GM19438 (cell line): ENCODE data around the gene ACACB.

Experiments used
- ATAC-seq: cut with Tn5 transposase; IDR thresholded peaks from one replicate; pipeline ENCODE4 v1.9.1; 2021; ENCODE audit warnings: low read depth; ENCODE audit not compliant: unreplicated experiment

ACACB gene

DNA sequence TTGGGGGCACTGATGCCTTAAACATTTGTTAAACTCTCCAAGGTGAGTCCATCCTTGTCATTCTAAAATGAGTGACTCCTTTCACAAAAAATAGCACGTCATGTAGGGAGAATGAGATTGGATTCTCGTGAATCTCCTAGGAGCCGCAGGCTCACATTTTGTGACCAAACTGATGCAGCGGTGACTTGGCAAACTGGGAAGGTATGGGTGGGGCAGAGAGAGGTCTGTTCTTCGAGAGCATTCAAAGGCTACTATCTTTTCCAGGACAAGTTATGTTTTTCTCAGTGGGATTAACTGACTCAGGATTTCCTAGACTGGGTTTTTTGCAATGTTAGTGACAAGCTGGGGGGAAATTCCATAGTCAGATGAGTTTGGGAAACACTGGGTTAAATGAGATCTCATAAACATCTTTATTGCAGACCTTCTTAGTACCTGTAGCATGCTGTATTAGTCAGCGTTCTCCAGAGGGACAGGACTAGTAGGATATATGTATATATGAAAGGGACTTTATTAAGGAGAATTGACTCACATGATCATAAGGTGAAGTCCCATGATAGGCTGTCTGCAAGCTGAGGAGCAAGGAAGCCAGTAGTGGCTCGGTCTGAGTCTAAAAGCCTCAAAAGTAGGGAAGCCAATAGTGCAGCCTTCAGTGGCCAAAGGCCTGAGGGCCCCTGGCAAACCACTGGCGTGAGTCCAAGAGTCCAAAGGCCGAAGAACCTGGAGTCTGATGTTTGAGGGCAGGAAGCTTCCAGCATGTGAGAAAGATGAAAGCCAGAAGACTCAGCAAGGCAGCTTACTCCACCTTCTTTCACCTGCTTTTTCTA lies 131.7 kb downstream of the ACACB start:
- no peak for ATAC-seq

DNA sequence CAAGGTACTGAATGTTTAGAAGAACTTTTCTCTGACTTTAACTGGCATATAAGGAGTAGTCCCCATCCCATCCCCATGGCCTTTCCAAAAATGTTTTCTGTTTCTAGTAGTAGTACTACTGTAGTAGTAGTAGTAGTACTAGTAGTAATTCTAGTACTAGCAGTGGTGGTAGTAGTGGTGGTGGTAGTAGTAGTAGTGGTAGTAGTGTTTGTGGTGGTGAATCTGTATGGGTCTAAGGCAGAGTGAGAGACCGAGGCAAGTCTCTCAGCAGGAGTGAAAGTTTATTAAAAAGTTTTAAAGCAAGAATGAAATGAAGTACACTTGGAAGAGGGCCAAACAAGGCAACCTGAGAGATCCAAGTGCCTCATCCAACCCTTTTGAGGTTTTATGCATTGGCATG lies 134.1 kb downstream of the ACACB start:
- no peak for ATAC-seq

DNA sequence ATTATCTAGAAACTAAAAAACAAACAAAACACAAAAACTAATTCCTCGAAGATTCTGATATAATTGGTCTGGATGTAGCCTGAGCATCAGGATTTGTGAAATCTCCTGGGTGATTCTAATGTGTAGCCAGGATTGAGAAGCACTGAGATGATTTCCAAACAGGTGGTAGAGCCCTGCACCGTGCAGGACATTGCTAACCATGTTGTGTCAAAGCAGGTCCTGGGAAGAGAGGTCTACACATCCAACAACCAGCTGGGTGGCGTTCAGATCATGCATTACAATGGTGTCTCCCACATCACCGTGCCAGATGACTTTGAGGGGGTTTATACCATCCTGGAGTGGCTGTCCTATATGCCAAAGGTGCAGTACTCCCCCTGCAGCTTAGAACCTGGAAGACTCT lies 136.4 kb downstream of the ACACB start:
- no peak for ATAC-seq

DNA sequence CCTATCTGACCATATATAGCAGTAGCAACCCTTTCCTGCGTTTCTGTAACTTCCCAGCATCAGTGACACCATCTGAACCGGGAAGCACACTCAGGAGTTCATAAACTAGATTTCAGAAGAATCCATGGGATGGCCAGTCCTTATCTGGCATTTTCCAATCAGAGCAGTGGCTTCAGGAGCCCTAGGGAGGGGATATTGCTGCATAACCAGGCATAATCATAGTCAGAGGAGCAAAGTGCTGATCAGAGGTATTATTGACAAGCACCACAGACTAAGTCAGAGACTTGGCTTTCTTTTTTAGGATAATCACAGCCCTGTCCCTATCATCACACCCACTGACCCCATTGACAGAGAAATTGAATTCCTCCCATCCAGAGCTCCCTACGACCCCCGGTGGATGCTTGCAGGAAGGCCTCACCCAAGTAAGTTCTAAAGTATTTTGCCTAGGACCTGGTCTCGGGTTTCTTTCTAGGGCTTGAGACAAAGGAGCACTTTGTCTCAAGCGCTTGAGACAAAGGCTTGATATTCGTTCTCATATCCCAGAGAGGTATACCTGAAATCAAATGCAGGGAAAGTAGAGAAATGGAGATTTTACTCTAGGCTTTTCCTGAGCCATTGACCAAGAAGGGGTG lies 137.6 kb downstream of the ACACB start:
- no peak for ATAC-seq

DNA sequence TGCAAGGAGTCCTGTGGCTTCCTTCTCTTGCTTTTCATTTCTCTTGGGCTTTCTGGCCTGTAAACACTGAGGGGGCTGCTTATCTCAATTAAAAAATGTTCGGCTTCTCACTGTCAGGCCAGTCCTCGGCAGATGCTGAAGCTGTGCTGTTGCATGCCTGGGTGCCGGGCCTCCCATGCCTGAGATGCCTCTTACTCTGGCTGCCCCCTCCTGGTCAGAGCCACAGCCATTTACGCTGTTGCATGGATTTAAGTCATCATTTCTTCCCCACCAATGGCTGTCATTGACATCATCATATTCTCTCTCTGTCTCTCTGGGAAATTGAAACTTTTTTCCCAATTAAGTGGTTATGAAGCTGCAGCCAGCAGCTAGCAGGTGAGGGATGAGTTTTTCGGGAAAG lies 139.0 kb downstream of the ACACB start:
- ATAC-seq, result no peak

DNA sequence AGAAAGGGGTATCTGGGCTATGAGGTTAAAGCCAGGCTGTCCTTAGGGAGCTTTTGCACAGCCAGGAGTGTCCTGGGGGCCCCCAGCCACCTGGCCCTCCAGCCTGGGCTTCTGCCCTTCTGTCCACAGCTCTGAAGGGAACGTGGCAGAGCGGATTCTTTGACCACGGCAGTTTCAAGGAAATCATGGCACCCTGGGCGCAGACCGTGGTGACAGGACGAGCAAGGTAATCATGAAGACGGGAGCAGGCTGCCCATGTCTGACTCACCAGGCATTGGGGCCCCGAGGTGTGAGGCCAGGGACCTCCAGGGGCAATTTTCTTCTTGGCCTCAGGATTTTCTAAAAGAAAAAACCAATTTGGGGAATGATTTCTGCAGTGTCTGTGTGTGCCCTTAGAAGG lies 139.6 kb downstream of the ACACB start:
- ATAC-seq, result no peak

DNA sequence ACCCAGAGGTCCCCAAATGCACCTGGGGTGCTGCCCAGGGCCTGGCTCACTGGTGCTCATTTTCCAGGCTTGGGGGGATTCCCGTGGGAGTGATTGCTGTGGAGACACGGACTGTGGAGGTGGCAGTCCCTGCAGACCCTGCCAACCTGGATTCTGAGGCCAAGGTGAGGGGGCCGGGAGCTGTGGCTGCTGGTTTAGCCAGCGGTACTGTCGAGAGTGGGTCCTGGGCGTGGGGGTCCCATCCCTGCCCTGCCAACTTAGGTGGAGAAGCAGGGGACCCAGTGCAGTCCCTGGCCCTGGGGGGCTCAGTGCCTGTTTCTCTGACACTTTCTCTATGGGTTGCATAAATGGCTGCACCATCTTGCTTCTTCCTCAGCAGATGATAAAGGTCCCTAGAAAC lies 141.8 kb downstream of the ACACB start:
- no peak for ATAC-seq

DNA sequence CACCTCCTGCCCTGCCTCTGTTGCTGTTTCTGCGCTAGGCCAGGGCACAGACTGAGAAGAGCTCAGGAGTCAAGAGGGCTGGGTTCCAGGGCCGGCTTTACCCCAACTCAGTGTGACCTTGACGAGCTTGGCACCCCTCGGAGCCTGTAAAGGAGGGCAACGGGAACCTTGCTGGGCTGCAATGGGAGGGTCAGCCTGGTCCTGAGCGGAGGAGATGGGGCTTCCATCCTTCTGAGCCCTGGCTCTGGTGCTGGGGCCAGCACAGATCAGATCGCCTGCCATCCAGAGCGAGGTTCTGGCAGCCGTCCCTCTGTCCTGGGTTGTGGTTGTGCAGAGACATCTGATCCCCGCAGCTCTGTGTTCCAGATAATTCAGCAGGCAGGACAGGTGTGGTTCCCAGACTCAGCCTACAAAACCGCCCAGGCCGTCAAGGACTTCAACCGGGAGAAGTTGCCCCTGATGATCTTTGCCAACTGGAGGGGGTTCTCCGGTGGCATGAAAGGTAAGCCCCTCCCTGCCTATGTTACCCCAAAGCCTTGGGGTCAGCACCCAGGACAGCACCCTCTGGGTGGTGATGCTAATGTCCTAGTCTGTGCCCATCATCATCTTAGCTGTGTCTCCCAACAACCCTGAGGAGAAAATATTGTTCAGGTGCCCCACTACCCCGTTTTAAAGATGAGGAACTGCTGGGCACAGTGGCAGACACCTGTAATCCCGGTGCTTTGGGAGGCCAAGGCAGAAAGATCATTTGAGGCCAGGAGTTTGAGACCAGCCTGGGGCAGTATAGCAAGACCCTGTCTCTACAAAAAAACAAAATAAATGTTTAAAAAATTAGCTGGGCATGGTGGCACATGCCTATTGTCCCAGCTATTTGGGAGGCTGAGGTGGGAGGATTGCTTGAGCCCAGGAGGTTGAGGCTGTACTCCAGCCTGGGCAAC lies 142.5 kb downstream of the ACACB start:
- no peak for ATAC-seq

DNA sequence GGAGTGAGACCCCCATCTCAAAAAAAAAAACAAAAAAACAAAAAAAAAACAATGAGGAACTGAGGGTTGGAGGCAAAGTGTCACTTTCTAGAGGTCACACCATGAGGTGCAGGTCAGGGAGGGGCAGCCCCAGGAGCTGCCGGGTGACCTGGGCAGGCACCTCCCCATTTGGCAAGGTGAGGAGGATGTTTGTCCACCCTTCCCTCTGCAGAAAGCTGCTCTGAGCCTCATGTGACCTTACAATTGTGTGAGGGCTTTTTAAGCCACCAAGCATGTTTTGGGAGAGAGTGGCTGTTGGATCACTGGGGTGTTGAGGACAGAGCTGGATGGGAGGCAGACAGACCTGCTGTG lies 143.1 kb downstream of the ACACB start:
- no peak for ATAC-seq

DNA sequence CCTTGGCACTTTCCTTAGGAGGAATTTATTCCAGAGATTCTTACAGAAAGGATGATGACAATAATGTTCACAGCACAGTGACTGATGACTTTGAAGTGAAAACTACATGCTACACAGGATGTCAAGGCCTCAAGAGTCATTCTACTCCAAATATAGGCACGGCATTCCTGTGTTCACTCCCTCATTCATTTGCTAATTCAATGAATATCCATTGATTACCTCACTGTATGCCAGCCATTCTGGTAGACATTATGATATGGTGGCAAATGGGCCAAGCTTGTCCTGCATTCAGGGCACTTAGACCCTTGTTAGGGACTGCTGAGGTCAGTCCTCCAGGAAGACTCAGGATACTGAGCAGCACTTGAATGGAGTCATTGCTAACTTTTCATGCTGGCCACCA lies 144.7 kb downstream of the ACACB start:
- ATAC-seq, result no peak

DNA sequence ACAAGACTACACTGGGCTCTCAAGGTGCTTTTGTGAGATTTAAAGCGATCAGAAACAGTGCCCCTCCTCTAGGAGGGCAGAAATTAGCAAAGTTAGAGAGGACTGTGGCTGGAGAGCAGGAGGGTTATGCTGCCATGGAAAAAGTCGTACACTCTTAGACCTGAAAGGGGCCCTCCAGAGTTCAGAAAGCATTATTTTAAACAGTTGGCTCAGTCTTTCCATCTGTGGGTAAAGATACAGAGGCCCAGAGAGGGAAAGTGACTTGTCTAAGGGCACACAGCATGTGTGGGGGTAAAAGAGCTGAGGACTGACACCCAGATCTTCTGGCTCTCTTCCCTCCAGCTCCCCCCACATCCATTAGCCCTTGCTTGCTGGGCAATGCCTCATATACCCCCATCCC lies 145.6 kb downstream of the ACACB start:
- no peak for ATAC-seq

DNA sequence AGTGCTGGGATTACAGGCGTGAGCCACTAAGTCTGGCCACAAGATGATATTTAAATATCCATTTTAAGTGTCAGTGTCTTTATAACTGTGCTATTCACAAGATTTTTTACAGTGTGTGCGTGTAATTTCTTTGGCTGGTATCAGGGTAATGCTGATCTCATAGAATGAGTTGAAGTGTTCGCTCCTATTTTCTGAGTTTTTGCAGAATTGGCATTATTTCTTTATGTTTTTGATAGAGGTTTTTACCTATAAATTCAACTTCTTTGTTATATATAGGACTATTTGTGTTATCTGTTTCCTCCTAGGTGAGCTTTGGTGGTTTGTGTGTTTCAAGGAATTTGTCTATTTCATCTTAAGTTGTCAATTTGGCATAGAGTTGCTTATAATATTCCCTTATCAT lies 147.1 kb downstream of the ACACB start:
- no peak for ATAC-seq

DNA sequence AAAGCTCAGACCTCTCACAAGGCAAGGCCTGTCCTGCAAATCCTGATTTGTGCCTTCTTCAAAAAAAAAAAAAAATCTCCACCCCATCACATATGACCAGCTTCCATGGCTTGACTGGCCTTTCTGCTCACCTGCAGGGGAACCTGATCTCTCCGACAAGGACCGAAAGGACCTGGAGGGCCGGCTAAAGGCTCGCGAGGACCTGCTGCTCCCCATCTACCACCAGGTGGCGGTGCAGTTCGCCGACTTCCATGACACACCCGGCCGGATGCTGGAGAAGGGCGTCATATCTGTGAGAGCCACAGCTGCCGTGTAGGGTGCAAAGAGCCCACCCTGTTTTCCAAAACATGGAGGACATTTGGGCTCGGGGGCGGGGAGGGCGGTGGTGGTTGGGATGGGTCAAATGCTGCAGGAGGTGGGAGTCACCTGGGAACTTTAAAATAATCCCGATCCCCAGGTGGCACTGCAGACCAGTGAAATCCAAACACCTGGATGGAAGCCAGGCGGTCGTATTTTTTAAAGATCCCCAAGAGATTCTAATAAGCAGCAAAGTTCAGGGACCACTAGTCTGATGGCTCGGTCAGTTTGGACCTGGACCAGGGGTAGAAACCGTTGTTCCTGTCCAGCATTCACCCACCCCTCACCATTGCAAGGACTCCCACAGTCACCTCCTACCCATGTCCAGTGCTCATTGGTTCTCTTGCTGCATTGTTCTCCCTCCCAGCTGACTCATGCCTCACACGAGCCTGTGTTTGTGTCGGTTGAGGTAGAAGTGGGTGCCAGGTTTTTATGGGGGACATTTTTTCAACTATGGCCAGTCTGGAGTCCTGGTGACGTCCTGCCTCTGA lies 147.9 kb downstream of the ACACB start:
- ATAC-seq, result no peak

DNA sequence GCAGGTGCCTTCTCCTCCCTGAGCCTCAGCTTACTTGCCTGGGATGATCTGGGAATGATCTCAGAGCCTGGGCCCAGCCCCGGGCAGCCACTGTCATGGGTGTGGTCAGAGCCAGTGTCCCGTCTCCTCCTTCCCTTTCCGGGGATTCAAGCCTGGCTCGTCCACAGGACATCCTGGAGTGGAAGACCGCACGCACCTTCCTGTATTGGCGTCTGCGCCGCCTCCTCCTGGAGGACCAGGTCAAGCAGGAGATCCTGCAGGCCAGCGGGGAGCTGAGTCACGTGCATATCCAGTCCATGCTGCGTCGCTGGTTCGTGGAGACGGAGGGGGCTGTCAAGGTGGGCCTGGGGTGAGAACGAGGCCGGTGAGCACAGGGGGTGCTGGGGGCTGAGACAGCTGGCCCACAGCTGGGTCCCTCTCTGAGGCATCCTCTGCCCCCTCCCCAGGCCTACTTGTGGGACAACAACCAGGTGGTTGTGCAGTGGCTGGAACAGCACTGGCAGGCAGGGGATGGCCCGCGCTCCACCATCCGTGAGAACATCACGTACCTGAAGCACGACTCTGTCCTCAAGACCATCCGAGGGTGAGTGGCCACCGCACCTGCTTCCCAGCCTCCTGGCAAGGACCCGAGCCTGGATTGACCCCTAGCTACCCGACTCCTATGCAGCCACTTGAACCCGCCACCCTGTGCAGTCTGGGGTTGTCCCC lies 148.7 kb downstream of the ACACB start:
- no peak for ATAC-seq

DNA sequence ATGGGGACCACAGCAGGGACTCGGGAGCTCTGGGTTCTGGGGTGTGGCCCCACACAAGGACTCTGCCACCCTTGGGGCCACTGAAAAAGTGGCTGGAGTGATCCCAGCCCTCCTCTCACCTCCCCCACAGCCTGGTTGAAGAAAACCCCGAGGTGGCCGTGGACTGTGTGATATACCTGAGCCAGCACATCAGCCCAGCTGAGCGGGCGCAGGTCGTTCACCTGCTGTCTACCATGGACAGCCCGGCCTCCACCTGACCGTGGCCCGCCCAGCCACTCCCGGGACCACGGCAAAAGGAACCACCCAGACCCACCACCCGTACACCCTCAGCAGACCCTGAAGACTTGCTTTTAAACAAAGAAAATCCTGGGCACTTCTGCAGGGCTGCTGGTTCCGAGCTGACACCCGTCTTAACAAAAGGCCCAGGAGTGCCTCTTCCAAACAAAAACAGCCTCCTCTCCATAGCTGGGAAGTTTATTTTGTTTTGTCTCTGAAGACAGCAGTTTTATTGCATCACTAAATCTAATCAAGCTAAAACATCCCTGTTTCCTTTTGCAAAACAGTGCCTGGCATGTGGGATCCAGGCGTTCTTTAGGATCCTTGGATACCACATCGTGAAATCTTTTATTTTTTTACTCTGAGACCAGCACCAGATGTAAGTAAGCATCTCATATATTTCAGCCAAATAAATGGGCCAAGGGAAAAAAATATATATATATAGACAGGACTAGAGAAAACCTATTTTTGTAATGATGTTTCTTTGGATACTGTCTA lies 149.9 kb downstream of the ACACB start:
- no peak for ATAC-seq

DNA sequence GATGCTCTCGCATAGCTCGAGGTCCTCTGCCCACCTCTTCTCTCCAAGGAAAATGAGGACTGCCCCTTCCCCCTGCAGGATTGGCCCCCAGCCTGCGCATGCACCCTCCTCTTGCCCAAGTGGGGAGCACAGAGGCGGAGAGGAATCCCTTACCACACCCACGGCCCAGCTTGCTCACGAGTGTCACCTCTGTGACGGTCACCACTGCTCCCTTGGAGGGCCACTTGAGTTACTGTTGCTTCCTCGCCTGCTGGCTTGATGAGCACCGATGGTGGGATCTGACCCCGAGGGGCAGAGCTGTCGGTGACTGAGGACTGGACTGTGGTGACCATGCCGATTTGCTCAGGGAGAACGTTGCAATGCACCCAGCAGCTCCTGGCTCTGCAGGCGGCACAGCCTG lies 151.0 kb downstream of the ACACB start:
- no peak for ATAC-seq

DNA sequence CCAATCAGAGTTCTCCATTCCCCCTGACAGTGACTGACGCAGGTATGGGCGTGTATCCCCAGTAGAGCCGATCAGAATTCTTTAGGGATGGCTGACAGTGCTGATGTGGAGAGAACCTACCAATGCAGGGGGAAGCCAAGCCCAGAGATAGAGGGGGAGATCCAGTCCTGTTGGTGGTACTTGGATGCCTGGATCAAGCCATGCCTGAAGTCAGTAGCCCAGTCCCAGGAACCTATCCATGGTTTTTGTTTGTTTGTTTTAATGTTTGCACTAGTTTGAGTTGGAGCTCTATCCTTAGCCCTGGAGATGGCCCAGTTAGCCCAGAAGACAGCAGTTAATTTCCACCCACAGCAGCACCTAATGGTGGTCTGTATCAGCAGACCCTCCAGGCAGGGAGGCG lies 152.5 kb downstream of the ACACB start:
- no peak for ATAC-seq

DNA sequence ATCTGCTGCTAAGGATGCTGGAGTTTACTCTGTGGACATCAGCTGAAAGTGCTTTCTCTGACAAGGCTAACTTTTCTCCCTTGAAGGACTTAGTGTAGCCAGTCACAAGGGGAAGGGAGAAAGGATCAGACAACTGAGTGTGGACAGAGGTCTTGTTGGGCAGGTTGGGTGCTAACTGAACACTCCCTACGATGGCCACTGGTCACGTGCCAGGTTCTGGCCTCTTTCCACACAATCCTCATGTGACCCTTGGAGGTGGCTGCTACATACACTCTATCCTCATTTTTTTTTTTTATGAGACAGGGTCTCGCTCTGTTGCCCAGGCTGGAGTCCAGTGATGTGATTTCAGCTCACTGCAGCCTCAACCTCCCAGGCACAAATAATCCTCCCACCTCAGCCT lies 153.0 kb downstream of the ACACB start:
- ATAC-seq, result no peak

DNA sequence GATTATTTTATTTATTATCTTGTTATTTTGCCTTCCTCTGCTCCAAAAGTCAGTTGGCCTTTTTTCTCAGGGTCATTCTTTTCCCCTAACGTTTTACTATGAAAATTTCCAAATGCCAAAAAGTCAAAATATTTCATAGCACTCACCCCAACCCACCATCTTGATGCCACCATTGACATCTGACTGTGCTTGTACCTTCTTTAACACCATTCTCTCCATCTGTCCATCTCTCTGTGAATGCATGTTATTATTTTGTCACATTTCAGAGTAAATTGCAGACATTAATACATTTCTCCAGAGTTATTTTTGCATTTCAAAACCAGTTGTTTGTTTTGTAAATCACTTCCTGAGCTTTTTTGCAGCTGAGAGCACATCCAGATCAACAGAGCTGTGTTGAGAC lies 154.1 kb downstream of the ACACB start:
- no peak for ATAC-seq
